DOHH2 (cell line): ENCODE data around the gene PRORP.

Experiments
- H3F3A ChIP-seq: fragments of 200-600 bp; sonication (generic), shearing (Covaris generic); 2 replicates; pipeline ENCODE4 v1.6.0; 2016; ENCODE audit warnings: antibody characterized with exemption, mild to moderate bottlenecking; ENCODE audit not compliant: control insufficient read depth, insufficient read depth
- H3K27ac ChIP-seq: fragments of 200-600 bp; sonication (generic); 2 replicates; pipeline ENCODE4 v1.5.1; 2014; ENCODE audit warnings: low read depth, mild to moderate bottlenecking, low read length, moderate library complexity
- H3K27me3 ChIP-seq: fragments of 200-600 bp; sonication (generic); 2 replicates; pipeline ENCODE4 v1.6.1; 2014; ENCODE audit warnings: mild to moderate bottlenecking, low read length, mixed read lengths; ENCODE audit not compliant: control insufficient read depth
- H3K36me3 ChIP-seq: fragments of 200-600 bp; sonication (generic); 2 replicates; pipeline ENCODE4 v1.6.1; 2014; ENCODE audit warnings: mild to moderate bottlenecking, low read length, moderate library complexity, mixed read lengths; ENCODE audit not compliant: control insufficient read depth
- H3K4me1 ChIP-seq: fragments of 200-600 bp; sonication (generic); 2 replicates; pipeline ENCODE4 v1.6.1; 2014; ENCODE audit warnings: mild to moderate bottlenecking, low read length, mixed read lengths; ENCODE audit not compliant: control insufficient read depth
- H3K4me2 ChIP-seq: fragments of 200-600 bp; sonication (generic); 2 replicates; pipeline ENCODE4 v1.6.0; 2014; ENCODE audit warnings: mild to moderate bottlenecking, low read length, moderate library complexity
- H3K4me3 ChIP-seq: fragments of 200-600 bp; sonication (generic); 2 replicates; pipeline ENCODE4 v1.5.1; 2014; ENCODE audit warnings: mild to moderate bottlenecking, low read length, mixed read lengths
- H3K79me2 ChIP-seq: fragments of 200-600 bp; sonication (generic); 2 replicates; pipeline ENCODE4 v1.6.1; 2014; ENCODE audit warnings: mild to moderate bottlenecking, low read length, mixed read lengths; ENCODE audit not compliant: control insufficient read depth
- H3K9me2 ChIP-seq: fragments of 200-600 bp; sonication (generic); replicated peaks from 2 replicates; pipeline ENCODE4 v1.6.1; 2014; ENCODE audit warnings: mild to moderate bottlenecking, low read length, mixed read lengths; ENCODE audit not compliant: control insufficient read depth
- H3K9me3 ChIP-seq: fragments of 200-600 bp; sonication (generic); 2 replicates; pipeline ENCODE4 v1.6.1; 2014; ENCODE audit warnings: antibody characterized with exemption, low read length, mixed read lengths; ENCODE audit not compliant: control insufficient read depth, insufficient read depth
- H4K20me1 ChIP-seq: fragments of 200-600 bp; sonication (generic); 2 replicates; pipeline ENCODE4 v1.6.0; 2014; ENCODE audit warnings: low read depth, mild to moderate bottlenecking, antibody characterized with exemption, low read length, moderate library complexity; ENCODE audit not compliant: control insufficient read depth, insufficient read depth
- EZH2phosphoT487 ChIP-seq: fragments of 200-600 bp; sonication (generic); IDR thresholded peaks from 2 replicates; pipeline ENCODE4 v1.6.1; 2017; ENCODE audit warnings: borderline replicate concordance, mild to moderate bottlenecking, antibody characterized with exemption, low read length, moderate library complexity, mixed read lengths
- TF ChIP-seq, protein P1 (sequence below): fragments of 200-600 bp; sonication (generic); IDR thresholded peaks from one replicate; pipeline ENCODE4 v1.5.1; 2014; ENCODE audit warnings: antibody characterized with exemption, mild to moderate bottlenecking, low read depth, low read length; ENCODE audit not compliant: poor library complexity, severe bottlenecking

The PRORP gene

GRCh38 chr14:35155962-35156361 is 33.6 kb downstream of the PRORP start:
- Histone ChIP-seq H3K4me1 (peaks cover 9% of the 10 kb centered on the region), H3K36me3 (peaks cover 10% of the 10 kb centered on the region), H3K4me2 (peak overlapping the region; percentile 16; the same call in 1 of the 2 replicates), H3K9me2 (no peaks in the 10 kb centered on the region), H3K79me2 (0 out of 2 replicates have a peak, but pooled peaks cover 7% of the 10 kb centered on the region), H3K4me3 (no peak overlapping the region), H3K9me3 (no peaks in the 10 kb centered on the region), H4K20me1 (no peaks in the 10 kb centered on the region), H3F3A (0 out of 2 replicates have a peak, but pooled peaks cover 3% of the 10 kb centered on the region), H3K27ac (no peak overlapping the region), H3K27me3 (no peaks in the 10 kb centered on the region)
- TF ChIP-seq EZH2phosphoT487 = no peak
- TF ChIP-seq, protein P1, sequence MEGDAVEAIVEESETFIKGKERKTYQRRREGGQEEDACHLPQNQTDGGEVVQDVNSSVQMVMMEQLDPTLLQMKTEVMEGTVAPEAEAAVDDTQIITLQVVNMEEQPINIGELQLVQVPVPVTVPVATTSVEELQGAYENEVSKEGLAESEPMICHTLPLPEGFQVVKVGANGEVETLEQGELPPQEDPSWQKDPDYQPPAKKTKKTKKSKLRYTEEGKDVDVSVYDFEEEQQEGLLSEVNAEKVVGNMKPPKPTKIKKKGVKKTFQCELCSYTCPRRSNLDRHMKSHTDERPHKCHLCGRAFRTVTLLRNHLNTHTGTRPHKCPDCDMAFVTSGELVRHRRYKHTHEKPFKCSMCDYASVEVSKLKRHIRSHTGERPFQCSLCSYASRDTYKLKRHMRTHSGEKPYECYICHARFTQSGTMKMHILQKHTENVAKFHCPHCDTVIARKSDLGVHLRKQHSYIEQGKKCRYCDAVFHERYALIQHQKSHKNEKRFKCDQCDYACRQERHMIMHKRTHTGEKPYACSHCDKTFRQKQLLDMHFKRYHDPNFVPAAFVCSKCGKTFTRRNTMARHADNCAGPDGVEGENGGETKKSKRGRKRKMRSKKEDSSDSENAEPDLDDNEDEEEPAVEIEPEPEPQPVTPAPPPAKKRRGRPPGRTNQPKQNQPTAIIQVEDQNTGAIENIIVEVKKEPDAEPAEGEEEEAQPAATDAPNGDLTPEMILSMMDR = no peak

- Histone ChIP-seq H3K27me3 (no peaks in the 10 kb centered on the region), H4K20me1 (no peaks in the 10 kb centered on the region), H3K4me2 (no peak overlapping the region), H3K9me2 (no peaks in the 10 kb centered on the region), H3K79me2 (0 out of 2 replicates have a peak, but pooled peaks cover 7% of the 10 kb centered on the region), H3F3A (0 out of 2 replicates have a peak, but pooled peaks cover 1% of the 10 kb centered on the region), H3K9me3 (no peaks in the 10 kb centered on the region), H3K4me1 (peaks cover 9% of the 10 kb centered on the region), H3K4me3 (no peak overlapping the region), H3K36me3 (peaks cover 10% of the 10 kb centered on the region), H3K27ac (no peak overlapping the region)
- TF ChIP-seq, protein P1 = no peak
- TF ChIP-seq EZH2phosphoT487 = no peak
These were observed 36.1 kb downstream of the PRORP start for GRCh38 chr14:35158491-35158890.

DNA sequence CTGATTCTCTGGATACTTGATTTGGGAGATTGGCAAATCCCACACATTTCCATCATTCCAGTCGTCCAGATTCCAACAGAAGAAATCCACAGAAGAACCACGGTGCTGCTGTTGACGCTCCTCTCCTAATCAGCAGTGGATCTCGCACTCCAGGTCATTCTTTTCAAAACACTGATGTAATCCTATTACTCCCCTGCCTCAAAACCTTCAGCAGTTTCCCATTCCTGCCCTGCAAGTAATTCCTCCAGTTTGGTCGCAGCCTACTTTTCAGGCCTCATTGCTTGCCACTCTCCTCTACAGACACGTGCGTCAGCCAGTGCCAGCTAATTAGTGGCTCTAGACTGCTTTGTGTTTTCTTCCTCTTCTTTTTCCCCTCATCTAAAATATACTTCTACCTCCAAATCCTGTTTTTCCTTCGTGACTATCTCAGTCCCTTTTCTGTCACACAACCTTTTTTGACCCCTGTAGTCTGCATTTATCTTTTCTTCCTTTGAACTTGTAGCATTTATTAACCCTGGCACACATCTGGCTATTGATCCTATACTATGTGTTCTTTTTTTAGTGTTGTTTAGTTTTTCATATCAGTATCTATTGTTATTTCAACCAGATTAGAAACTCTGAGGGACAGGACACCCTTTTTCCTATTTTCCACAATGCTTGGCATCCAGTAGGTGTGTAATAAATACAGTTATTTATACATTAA is 36.8 kb downstream of the PRORP start:
- Histone ChIP-seq H3K4me1 (peaks cover 9% of the 10 kb centered on the region), H3K27me3 (no peaks in the 10 kb centered on the region), H3K4me3 (no peak overlapping the region), H3K9me3 (no peaks in the 10 kb centered on the region), H3K4me2 (no peak overlapping the region), H3F3A (no peaks in the 10 kb centered on the region), H3K36me3 (peaks cover 10% of the 10 kb centered on the region), H3K9me2 (no peaks in the 10 kb centered on the region), H4K20me1 (no peaks in the 10 kb centered on the region), H3K27ac (no peak overlapping the region), H3K79me2 (0 out of 2 replicates have a peak, but pooled peaks cover 7% of the 10 kb centered on the region)
- no peak for TF ChIP-seq EZH2phosphoT487
- TF ChIP-seq, protein P1 = no peak
